HS-5 (cell line): ENCODE results near the gene PKIG.
"Not testable (repeated sequence)": the region's sequence is repeated elsewhere in the genome, so short reads cannot be mapped to it uniquely, and the experiment has no call there.

Experiments used
- DNase-seq: peaks from one replicate; pipeline ENCODE4 v3.0.0-alpha.2; 2012; ENCODE audit warnings: low read depth

PKIG gene

DNA sequence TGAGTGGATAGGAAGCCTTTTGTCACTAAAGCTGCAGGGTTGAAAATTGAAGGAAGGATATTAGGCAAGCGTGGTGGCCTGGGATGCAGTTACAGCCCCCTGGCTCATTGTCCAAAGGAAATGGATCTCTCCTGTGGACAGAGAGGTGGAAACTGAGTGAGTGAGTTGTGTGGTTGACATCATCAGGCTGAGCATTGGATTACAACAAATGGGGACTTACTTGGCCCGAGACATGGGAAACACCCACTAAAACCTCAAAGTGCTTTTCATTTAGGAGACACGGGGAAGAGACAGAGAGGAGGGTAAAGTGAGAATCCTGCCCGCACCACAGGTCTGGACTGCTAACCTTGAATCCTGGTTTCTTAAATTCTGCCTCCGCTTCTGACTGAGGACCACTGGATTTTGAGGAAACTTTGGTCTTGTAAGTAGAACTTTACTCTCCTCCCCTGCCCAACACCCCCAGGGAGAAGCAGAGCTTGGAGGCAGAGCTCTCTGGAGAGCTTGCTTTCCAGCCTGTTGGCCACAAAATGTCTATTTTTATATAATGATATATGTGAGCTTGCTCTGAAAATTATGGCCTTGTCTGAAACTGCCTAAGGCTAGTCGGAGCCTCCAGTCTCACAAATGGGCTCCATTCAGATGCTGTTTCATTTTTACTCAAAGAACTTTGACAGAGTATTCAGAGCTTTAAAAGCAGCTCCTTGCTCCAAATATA lies at the start of gene PKIG:
TSS of gene PKIG (plus strand) at position 269 of the 715 bp plus-strand sequence. CDS start 31,978 bp downstream, outside the sequence.
- peak; percentile 79 for DNase-seq

DNA sequence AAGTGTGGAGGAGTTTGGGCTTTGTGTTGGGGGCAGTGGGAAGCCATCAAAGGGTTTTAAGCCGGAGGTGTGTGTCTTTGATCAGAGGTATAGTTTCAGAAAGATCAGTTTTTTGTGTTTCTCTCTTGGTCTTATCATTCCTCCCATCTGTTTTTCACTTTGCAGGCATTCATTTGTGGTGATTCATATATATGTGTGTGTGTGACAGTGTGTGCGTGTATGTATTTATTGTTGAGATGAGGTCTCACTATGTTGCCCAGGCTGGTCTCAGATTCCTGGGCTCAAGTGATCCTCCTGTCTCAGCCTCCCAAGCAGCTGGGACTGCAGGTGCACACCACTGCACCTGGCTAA lies 49.4 kb upstream of the PKIG start:
- DNase-seq = peak; percentile 33

DNA sequence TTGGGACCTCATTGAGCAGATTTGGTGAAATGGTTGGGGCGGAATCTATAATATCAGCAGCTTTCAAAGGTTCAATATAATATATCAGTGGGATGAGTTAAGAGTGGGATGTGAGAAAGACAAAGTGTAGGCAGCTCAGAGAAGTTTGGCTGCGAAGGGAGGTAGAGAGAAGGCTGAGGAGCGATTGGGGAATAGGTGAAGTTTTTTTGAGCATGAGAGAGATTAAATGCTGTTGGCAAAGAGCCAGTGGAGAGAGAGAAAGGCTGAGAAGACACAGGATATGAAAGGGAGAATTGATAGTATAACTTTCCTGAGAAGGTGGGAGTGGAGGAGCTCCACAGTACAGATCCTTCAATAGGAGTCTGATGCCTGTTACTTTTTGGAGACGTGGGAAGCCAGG lies 48.5 kb upstream of the PKIG start:
- DNase-seq = no peak

DNA sequence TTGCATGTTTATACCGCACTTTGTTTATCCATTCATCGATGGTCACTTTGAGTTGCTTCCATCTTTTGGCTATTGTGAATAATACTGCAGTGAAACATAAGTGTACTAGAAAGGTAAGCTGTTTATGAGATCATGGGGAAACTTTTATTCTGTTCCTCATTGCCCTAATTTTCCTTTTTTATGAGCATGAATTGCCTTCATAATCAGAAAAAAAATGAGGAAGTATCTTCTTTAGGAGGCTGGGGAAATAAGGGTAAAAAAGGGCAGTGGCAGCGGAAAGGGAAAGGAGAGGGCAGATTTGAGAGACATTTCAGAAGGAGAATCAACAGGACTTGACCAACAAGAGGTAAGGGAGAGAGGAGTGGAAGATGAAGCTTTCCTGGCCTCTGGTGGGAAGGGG lies 46.2 kb upstream of the PKIG start:
- no peak for DNase-seq

DNA sequence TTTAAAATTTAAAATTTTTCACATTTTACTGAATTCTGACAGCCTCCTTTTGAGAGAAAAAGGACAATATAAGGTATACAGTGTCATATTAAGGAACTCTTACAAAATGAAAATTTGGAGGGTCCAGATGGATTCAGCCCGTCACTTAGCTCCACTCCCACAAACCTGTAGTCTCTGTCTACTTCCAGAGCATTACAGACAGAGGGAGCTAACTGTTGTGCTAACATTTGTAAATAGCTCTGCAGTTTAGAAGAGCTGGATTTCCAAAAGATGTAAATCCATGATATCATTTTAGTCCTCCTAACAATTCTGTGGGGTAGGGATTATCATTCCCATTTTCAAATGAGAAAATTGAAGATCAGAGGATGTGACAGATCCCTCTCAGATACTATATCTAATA lies 44.4 kb upstream of the PKIG start:
- no peak for DNase-seq

DNA sequence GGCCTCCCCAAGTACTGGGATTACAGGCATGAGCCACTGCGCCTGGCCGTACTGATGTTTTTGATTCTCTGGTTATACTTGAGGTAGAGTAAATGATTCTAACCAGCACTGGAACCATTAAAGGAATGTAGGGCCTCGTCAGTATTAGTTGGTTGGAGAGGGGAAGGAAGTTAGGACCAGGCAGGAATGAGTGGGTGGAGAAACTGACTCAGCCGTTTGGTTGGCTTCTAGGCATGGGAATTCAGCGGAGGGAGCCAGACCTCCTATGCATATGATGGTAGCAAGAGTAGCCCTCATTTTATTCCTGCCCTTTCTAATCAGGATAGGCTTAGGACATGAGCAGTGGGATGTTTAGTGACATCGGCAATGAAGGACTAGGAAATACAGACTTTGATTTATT lies 41.5 kb upstream of the PKIG start:
- DNase-seq = no peak

DNA sequence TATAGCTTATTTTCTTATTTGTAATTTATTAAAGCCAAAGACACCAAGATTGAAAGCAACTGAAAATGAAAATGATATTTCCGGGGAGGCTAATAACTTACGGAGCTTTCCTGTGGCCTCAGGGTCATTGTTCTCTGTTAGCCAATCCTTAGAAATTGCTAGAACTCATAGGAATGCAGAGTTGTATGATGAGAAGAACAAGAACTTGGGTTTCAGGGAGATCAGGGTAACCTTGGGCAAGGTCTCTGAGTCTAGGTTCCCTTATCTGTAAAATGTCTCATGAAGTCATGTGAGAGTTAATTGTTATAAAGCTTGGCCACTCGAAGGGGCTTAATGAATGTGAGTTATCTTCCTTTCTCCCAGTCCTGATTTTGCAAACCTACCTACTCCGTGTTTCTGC lies 40.4 kb upstream of the PKIG start:
- no peak for DNase-seq

DNA sequence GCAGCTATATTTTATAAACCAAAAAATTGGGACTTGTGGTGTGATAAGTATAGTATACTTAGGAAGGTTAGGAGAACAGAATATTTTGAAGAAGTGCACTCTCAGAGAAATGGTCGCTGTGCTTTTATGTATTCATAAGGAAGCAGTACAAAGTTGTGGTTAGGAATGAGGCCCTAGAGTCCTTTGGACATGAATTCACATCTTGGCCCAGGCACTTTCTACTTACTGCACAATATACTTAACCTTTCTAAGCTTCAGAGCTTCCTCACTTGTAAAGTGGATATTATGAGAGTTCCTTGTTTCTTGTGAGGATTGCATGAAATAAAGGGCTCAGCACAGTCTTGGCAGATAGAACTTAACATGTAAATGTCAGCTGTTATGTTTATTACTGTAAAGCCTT lies 39.5 kb upstream of the PKIG start:
- DNase-seq = no peak

DNA sequence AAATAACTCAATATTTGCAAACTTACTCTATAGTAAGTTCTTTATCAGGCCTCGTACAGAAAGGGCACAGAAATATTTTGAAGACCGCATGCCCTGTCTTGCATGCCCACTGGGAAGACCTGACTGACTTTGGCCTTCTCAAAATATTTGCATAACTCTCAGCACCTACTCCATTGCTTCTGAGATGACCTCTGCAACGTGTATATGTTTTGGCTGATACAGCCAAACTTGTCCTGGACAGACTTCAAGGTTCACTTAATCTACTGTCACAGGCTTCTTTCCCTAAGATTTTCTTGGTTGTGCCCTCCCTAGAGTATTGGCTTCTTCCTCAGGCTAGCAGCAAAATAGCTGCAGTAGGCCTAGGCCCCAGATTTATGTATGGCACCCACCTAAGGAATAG lies 39.0 kb upstream of the PKIG start:
- no peak for DNase-seq

DNA sequence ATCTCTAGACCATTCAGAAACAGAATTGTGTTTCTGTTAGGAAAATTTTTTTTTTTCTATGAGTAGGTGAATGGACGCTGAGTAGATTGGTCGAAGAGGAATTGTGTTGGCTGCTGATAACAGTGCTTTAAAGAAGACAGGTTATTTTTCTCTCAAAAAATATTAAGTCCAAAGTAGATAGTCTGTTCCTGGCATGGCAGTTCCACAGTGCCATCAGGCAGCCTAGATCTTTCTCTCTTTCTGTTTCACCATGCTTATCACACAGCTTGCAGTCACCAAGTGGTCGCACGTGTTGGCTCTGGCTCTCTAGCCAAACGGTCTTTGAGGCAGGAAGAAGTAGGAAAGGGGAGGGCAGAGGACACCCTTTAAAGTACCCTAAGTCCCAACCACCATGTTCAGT lies 38.1 kb upstream of the PKIG start:
- no peak for DNase-seq

DNA sequence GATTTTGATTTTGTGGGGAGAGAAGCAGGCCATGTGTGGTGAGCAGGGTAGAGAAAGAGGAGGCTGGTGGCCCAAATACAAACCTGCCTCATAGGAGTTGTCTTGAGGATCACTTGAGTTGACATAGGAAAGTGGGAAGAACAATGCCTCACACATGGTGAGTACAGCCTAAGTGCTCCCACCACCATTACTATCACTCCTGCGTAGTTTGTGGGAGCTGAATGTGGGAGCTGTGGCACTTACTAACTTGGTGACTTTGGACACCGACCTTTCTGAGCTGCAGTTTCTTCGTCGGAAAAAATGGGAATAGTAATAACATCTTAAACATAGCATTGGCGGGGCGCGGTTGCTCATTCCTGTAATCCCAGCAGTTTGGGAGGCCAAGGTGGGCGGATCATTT lies 35.0 kb upstream of the PKIG start:
- DNase-seq = no peak

DNA sequence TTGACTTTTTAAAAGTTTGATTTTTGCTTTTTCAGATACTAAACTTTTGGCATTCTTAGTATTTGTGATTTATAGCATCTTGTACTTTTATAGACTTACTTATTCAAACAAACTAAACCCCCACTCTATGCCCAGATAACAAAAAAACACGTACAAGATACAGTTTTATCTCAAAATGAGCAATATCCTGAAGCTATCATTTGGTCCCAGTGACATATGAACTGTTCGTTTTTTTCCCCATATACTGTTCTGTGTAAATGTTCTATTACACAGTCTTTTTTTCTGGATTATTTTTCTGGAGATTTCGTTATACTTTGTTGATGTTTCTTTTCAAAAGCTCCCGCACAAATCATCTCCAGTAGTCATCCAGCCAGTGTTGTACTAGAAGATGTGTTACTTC lies 33.3 kb upstream of the PKIG start:
- DNase-seq = no peak

DNA sequence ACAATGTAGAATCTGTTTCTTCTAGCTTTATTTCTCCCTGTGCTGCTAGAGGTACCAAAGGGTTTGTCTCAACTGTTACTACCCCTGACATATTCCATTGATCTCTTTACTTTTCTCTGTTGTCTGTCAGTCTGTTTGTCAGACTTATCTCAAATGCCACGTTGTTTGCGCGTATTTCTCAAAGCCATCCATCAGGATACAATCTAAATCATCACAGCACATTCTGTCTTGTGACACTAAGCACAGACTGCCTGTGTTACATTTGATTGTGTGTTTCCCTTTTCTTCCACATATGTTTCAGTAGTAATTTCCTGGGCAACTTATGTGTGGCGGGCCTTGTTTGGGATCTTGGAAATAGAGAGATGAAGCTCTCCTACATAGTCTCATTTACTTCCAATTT lies 30.3 kb upstream of the PKIG start:
- DNase-seq = no peak

DNA sequence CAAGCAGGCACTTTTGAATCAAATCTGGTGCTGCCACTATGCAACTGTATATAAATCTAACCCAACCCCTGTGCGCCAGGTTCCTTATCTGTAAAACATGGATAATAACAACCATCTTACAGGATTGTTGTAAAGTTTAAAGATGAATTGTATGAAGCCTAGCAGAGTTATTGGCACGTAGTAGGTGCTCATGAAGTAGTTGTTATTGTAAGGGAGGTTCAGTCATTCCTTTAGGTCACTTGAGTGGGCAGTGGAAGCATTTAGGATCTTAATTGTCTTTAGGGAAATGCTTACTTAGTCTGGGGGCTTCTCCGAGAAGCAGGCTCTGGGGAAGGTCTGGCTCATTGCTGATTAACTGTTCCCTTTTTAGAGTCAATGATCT lies 29.8 kb upstream of the PKIG start:
- DNase-seq = no peak

DNA sequence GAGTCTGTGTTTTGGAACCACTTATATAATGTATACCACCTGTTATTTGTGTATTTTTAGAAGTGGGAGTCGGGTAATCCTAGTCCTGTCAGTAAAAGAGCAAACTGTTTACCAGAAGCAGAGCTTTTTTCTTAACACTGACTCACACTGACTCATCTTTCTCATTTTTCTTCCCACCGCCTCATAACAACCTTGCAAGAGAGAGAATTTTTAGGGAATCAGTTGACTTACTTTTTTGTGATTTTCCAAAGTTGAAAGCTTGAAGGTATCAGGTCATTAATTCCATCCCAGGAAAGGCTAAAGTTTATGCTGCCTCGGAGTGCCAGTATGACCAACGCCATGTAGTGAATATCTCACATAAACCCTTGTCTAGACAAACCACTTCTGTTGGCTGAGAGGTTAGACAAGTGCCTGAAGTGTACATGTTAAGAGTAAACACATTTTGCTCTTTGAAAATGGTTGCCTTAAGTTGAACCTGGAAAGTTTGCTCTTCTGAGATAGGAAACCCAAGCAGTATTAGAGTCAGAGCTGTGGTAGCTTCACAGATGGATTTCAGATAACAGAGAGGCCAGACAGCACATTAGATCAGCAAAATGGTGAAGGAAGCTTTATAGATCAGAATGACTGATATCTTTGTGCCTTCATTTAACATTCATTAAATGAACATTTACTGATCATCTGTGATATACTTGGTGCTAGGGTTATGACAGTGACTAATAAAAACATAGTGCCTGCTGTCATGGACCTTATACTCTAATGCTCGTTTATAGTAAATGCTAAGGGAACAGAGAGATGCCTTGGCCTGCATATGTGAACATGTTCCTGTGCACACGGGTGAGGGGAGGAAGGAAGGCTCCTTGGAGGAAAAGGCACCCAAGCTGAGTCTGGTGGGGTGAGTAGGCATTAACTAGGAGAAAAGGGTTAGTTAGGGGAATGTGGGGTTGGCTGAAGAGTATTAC lies 29.1 kb upstream of the PKIG start:
- peak; percentile 82 for DNase-seq

DNA sequence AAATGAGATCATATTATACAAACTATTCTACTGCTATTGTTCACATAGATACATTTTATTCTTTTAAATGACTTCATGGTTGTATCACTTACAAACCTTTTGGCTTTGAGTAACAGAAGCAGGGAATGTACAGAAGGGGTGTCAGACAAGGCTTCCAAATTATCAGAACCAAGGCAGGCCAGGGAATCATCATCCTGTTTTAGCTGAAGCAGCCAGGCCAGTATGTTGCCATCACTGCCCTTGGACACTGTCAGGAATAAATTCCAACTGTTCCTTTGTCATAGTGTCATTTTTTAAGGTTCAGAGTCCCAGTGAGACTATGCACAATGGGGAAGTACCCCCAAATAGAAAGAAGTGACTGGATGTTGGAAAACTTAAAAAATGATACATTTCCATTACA lies 23.1 kb upstream of the PKIG start:
- DNase-seq = no peak

DNA sequence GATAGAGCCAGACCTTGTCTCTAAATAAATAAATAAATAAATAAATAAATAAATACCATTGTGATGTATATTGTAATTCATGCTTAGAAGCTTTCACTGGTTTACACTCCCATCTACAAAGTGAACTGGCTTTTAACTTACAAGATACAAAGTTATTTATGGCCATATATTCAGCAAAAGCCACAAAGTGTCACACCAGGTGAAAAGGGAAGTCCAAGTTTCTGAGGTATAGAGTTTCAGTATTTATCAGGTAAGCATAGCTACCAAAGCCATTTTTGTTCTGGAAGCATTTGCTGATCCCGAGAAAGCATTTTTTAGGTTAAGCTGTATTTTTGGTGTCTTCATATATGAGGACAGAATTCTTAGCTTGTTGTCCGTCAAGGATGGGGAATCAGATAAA lies 22.1 kb upstream of the PKIG start:
- DNase-seq = no peak

DNA sequence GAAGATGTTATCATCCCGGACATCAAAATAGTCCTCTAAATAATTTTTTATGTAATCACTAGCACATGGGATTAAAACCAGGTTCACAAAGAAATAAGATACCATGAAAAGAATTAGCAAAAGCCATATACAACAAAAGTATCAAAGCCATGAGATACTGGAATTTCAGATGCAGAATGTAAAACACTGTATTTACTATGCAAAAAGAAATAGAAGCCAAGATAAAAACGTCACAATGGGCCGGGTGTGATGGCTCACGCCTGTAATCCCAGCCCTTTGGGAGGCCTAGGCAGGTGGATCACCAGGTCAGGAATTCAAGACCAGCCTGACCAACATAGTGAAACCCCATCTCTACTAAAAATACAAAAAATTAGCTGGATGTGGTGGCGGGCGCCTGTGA lies 21.6 kb upstream of the PKIG start:
- not testable (repeated sequence) for DNase-seq

DNA sequence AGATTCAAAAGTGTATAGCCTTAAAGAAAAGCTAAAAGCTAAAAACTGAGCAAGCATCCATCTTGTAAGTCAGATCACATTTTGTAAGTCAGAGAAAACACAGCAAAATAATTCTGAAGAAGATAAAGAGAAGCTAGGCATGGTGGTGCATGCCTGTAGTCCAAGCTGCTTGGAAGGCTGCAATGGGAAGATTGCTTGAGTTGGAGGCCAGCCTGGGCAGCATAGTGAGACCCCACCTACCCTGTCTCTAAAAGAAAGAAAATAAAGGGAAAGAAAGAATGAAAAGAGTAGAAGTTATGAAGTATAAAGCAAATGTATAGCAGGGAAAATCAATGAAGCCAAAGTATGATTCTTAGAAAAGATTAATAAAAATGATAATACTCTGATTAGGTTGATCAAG lies 20.5 kb upstream of the PKIG start:
- DNase-seq = no peak

DNA sequence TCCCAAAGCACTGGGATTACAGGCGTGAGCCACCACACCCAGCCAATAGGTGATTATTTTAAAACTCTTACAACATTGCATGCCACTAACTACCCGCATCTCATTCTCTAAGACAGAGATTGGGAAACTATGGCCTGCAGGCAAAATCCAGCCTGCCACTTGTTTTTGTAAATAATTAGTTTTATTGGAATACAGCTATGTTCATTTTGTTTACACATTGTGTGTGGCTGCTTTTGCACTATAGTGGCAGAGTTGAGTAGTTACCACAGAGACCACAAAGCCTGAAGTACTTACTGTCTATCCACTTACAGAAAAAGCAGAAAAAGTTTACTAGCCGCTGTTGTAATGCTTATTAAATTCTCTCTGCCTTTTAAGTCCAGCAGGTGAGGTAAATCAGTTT lies 16.4 kb upstream of the PKIG start:
- no peak for DNase-seq

DNA sequence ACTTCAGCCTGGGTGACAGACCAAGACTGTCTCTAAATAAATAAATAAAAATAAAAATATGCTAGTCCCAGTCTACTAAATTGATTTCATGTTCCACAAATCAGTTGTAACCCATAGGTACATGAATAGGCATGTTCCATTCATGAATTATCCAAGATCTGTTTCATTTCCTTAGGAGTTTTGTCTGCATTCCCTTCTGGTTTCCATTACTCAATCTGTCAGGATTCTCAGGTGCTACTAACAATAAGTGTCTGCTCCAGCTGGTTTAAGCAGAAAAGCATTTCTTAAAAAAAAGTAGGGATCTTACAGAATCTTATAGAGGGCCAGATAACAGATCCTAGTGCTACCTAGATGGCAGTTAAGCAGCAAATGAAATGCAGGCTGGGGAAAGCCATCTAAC lies 15.6 kb upstream of the PKIG start:
- DNase-seq = no peak

DNA sequence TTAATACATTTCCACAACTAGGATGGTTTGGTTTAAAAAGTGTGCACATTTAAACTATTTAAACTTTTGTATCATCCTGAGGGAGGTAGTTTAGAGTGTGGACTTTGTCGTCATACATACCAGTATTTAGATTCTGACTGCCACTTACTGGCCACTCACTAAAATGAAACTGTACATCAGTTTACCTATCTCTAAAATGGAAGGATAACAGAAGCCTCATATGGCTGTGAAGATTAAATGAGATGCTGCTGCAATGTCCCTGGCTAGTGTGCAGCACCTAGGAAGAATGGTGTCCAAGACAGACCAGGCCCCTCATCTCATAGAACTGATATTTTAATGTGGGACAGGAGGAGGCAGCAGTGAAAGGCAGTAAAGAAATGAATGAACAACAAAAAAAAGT lies 12.0 kb upstream of the PKIG start:
- no peak for DNase-seq

DNA sequence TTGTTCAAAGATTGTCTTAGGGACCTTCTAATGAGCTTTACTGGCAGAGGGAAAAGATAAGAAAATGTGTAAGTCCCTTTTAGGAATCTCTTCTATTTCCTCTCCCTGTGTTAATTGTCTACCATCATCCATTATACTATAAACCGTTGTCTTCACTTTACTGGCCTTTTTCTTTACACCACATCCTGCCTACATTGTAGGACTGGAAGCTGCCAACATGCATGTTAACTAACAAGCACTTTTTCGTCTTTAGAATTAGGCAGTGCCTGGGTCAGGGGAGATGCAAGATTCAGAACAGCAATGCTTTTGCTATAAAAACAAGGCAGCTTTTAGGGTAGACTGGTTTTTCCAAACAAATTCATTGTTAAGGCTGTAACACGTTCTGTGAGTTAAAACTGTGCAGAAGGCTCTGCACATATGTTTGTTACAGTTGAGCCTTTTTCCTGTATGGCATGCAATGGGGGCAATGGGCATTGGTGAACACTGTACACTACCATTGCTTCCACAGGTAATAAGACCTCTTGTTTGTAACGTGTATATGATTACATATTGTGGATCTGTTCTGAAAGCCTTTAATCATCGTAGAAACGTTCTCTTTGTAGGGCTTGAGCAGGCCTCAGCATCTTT lies 10.9 kb upstream of the PKIG start:
- DNase-seq = no peak
